GM18861 (cell line): ENCODE measurements around the gene VANGL1.
"Not testable (repeated sequence)": the region's sequence is repeated elsewhere in the genome, so short reads cannot be mapped to it uniquely, and the experiment has no call there.

ENCODE experiments used
- ATAC-seq: cut with Tn5 transposase; IDR thresholded peaks from one replicate; pipeline ENCODE4 v1.9.1; 2021; ENCODE audit not compliant: unreplicated experiment

Gene VANGL1

GRCh38 chr1:115641762-115642167 is at the start of gene VANGL1:
TSS of gene VANGL1 (plus strand) at chr1:115641970. CDS start at chr1:115651414, 9,444 bp downstream.
- ATAC-seq = peak; percentile 55

DNA sequence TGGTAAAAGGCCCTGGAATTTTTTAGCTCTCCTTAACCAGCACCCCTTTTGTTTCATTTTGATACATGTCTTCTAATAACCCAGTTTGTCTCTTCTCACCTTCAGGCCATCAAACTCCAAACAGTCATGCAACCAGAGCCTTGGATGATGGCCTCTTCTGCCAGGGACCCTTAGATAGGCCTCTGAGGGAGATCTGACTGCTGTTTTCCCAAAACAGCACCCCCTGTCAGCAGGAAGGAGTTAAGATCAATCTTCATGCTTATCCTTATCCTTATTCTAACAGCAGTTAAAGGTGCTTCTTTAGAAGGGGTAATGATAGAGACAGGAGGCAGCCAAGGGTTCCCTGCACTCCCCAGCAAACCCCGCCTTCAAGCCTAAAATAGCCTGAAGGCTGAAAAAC is 49.5 kb upstream of the VANGL1 start:
- ATAC-seq = no peak

DNA sequence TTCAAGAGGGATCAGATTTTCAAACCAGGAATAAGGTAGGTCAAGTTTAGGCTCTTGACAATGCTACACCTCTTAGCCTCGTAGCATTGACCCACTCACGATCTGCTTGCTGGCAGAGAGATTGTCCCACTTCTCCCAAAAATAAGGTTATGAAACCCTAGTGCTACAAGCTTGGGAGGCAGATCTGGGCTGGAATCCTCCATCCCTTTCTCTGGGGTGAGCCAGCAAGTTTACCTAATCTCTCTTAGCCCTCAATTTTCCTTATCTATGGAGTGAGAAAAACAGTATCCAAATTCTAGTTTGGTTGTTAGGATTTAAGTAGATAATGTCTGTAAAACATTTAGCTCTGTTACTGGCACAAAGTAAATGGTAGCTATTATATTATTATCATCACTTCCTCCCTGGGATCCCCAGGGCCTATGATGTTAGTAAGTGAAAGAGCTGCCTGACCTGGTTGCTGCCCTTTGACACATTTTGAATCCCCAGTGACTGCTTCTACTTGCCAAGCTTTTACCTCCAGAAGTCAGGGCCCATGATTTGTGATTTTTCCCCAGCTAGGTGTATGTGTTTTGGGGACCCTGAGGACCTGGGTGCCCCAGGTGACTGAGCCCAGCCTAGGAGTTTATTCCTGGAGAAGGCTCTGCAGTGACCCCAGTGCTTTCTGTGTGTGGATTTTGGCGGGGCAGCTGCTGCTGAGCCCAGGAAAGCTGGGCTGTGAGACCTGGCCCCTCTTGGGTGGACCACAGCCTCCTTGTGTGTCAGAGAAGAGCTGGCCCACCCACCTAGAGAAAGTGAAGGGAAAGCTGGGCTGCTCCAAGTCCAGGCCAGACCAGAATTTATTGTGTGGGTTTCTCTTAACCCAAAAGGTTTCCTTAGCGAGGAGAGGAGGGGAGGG is 48.2 kb upstream of the VANGL1 start:
- no peak for ATAC-seq

DNA sequence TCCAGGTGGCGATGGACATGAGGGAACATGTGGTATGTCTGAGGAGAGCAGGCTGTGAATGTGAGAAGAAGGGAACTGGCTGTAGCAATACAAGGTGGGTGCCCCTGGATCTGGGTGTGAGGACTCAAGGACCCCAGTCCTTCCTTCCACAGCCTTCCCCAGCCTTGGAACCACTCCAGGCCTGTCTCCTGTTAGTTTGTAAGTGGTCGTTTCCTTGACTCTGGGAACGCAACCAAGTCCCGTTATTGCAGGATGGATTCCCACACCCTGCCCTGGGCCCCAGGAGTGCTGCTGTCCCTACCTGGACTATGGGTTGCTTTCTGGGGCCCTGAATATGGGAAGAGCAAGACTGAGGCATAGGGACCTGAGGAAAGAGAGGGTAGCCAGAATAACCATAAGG is 47.2 kb upstream of the VANGL1 start:
- ATAC-seq = no peak

DNA sequence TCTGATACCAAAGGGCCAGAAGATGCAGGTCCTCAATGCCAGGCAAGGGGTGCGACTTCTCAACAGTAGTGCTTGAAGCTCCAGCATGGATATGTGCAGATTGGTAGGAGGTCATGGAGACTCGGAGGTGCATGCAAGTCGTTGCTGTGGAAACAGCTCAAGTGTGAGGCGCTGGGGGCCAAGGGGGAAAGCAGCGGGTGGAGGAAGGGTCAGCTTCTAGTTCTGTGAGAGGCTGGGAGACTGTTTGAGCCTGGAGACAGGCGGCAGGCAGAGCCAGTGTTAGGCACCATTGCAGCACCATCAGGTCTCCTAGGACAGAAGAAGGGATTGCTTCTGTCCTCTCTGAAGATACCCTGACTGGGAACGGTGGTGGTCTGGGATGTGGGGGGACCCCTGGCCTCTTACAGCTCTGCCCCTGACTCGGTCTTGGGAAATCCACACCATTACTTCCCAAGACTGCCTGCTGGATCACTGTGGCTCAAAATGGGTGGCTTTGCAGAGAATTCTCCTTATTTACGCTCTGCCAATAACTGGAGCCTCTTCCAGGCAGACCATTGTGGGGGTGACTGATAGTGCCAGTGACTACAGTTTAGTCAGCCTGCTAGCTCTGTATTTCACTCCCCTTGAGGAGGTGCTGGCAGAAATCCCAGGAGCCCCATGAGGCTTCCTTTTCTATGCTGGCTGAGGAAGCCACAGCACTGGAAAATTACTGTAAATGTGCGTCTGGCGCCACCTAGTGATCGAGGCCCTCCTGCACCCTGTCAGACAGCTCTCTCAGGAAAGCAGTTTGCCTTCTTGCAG is 46.3 kb upstream of the VANGL1 start:
- ATAC-seq = no peak

DNA sequence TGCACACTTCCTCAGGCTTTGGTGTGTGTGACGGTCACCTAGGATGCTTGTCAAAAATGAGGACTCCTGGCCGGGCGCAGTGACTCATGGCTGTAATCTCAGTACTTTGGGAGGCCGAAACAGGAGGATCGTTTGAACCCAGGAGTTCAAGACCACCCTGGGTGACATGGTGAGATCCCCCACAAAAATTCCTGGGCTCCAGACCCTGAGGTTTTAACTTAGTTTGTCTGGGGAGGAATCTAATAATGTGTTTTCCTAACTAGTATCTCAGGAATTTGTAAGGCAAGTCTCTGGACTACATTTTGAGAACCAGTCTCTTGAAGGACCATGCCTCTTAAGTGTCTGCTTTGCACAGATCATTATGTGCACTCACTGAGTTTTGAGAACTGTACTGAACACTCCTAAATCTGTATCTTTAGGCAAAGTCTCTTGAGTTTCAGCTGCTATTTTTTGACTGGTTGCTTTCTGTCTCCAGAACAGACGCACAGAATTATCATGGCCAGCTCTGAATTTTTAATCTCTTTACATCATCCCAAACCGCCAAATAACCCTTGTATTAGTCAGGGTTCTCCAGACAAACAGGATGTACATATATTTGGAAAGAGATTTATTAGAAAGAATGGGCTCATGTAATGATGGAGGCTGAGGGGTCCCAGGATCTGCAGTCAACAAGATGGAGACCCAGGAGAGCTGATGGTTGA is 45.5 kb upstream of the VANGL1 start:
- ATAC-seq = no peak

DNA sequence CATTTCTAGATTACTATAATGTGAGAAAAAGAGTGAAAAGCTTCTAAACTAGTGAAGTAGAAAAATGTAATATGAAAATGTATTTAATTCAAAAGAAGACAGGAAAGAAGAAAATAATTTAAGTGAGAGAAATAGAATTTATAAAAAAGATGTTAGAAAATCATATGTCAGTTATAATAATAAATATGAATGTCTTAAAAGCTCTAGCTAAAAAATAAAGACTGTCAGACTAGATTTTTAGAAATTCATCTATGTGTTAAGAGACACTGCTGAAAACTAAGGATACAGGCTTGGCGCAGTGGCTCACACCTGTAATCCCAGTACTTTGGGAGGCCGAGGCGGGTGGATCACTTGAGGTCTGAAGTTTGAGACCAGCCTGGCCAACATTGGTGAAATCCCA is 37.3 kb upstream of the VANGL1 start:
- ATAC-seq = no peak

GRCh38 chr1:115606305-115606704 is 35.5 kb upstream of the VANGL1 start:
- ATAC-seq = no peak

DNA sequence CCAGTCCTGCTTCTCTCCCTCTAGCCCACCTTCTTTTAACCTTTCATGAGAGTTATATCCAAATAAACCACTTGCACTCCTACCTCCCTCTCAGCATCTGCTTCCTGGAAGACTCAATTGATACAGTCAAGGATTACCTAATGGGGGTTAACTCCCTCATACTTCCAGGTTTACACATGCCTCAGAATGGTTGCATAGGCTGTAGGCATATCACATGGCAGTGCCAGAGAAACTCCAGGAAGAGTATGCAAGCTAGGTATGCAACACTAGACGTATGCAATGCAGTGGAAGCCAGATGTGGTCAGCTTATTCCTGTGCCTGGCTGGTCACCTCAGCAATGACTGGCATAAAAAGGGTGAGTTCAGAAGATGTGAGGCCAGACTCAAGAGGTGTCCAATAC is 32.7 kb upstream of the VANGL1 start:
- no peak for ATAC-seq

DNA sequence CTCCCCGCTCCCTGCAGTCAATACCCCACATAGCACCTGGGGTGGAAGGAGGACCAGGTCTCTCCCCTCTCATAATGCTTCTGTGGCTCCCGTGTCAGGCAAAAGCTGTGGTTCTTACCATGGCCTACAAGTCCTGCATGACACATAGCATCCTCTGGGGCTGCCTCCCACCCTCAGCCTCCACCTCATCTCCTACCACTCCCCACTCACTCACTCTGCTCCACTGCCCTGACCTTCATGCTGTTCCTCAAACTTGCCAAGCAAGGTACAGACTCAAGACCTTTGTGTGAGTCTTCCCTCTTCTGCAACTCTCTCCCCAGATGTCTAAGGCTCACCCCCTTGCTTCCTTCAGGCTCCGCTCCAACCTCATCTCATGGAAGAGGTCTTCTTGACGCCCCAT is 28.0 kb upstream of the VANGL1 start:
- ATAC-seq = no peak

DNA sequence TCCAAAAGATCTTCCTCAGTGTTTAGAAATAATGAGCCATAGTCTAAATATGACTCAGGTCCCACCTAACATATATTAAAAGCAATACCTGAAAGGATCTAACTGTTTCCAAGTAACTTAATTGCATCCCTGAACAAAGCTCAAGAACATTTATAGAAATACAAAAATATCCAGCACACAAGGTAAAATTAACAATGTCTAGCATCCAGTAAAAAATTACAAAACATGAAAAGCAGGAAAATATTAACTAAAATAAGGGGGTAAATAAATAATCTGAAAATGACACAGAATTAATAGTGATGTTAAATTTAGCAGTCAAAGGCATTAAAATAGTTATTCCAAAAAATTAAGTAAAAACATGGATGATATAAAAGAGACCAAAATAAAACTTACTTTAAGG is 21.3 kb upstream of the VANGL1 start:
- no peak for ATAC-seq

DNA sequence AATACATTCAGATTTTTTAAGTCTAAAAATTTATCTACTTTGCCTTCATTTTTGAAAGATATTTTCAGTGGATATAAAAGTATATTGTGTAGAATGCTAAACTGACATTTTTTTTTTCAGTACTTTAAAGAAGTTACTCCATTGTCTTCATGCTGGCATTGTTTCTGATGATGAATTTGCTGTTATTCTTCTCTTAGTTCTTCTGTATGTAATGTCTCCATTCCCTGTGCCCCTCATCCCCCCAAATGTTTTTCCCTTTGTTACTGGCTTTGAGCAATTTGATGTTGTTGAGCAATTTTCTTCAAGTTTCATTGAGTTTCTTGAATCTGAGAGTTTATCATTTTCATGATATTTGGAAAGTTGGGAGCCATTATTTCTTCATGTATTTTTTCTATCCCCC is 20.8 kb upstream of the VANGL1 start:
- no peak for ATAC-seq

DNA sequence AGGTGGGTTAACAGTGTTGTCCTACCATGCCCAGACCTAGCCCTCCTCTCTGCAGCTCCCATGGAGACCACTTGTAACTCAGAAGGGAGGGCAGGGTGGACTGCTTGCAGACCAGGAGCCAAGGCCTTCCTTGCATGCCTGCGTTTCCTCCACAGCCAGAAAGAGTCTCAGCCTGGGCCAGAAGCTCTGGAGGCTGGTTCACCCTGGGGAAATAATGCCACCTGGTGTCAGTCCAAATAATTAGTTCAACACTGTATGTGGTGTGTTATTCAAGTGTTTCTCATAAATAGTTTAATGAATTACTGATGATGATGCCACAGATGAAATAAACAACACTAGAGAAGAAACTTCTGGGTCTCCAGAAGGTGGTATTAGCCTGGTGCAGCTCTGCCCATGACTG is 16.9 kb upstream of the VANGL1 start:
- ATAC-seq = no peak

DNA sequence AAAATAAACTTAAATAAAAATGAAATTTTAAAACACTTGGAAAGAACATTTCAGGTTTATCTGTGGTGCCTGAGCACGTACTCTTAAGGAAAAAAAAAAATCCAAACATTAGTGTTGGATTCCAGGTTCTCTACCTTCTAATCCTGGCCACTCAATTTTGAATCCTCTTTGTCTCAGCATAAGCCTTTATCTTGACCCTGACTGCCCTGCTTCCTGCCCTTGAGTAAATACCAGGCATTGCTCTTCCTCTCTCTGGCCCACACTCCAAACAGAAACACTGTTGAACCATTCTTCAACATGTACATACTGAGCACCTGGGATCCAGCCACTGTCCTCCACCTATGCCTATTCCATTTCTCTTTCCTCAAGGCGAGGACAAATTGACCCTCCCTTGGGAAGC is 11.4 kb upstream of the VANGL1 start:
- ATAC-seq = no peak

GRCh38 chr1:115632251-115633026 is 9.3 kb upstream of the VANGL1 start:
- ATAC-seq = no peak

DNA sequence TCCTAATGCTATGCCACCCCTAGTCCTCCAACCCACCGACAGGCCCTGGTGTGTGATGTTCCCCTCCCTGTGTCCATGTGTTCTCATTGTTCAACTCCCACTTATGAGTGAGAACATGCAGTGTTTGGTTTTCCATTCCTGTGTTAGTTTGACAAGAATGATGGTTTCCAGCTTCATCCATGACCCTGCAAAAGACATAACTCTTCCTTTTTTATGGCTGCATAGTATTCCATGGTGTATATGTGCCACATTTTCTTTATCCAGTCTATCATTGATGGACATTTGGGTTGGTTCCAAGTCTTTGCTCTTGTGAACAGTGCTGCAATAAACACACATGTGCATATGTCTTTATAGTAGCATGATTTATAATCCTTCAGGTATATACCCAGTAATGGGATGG is 8.2 kb upstream of the VANGL1 start:
- not testable (repeated sequence) for ATAC-seq

GRCh38 chr1:115637247-115637646 is 4.5 kb upstream of the VANGL1 start:
- not testable (repeated sequence) for ATAC-seq

DNA sequence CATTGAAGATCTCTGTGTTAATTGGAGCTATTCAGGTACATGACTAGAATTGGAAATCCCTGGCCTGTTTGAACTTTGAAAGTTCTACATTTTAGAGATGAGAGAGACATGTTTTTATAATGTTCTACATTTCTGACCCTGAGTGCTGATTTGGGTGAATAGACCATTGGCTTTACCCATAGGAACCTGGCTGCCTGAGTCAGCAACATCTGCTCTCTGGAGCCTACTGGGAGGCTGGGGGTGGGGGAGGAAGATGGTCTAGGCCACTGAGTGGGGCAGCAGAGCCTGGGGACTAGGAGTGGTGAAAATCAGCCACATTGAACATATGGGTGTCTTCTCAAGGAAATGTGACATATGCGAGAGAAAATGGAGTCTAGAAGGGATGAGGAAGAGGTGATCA is 1.4 kb upstream of the VANGL1 start:
- no peak for ATAC-seq

DNA sequence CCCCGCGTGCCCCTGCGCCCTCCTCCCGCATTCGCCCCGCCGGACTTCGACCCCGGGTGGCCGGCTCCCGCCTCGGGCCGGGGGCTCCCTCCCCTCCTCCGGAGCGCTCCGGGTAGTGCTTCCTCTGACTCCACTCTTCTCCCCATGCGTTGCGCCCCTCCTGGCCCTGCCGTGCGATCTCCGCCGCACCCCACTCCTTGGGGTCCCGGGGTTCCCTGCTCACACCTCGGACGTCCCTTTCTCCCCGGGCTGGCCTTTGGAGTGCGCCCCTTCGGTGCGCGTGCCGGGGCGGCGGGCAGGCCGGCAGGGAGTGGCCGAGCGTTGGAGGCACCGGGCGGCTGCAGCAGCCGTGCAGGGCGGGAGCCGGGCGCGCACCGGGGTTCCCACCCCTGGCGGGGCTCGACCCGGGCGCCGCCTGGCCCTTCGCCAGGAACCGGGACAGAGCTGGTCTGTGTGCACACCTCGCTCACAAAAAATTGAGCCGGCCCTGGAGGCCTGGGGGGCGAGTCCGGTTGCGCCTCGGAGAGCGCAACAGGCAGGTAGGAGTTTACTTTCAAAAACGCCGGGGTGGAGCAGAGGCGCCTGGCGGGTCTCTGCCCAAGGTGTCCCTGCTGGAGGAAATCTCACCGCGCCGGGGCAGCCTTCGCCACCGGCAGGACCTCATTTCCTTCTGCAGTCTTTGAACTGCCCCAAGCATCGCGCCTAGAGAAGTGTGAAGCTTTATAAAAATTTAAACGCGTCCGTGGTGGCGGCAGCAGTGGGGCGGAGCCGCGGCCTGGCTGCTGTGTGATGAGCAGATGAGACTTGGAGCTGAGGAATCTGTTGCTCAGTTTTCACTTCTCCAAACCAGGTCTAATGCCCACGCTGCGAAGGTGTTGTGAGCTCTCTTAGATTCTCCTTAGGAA is 650 bp downstream of the VANGL1 start:
- ATAC-seq = peak; percentile 57

GRCh38 chr1:115643225-115643624 is 1.5 kb downstream of the VANGL1 start:
- ATAC-seq = no peak
